SK-N-MC (cell line): ENCODE results near the gene STARD13.

ENCODE experiments used
- DNase-seq: peaks from one replicate; pipeline ENCODE4 v3.0.0-alpha.2; 2011; ENCODE audit warnings: low read depth, low spot score
- H3K27ac ChIP-seq: fragments of 200-600 bp; sonication (generic); 2 replicates; pipeline ENCODE4 v1.5.1; 2016; ENCODE audit warnings: mixed run types
- H3K36me3 ChIP-seq: fragments of 200-600 bp; sonication (generic); 2 replicates; pipeline ENCODE4 v1.6.1; 2017; ENCODE audit warnings: antibody characterized with exemption, low read length, mixed read lengths; ENCODE audit not compliant: insufficient read depth
- H3K4me3 ChIP-seq: fragments of 200-600 bp; sonication (generic); 2 replicates; pipeline ENCODE4 v1.5.1; 2016
- H3K9ac ChIP-seq: fragments of 200-600 bp; sonication (generic); 2 replicates; pipeline ENCODE4 v1.8.0; 2017; ENCODE audit warnings: mixed run types, mixed read lengths; ENCODE audit not compliant: insufficient read length
- H3K9me3 ChIP-seq: fragments of 200-600 bp; sonication (generic); 2 replicates; pipeline ENCODE4 v1.6.1; 2017; ENCODE audit warnings: low read depth, mild to moderate bottlenecking, antibody characterized with exemption, low read length, moderate library complexity, mixed read lengths
- EZH2 ChIP-seq: fragments of 200-600 bp; sonication (generic); IDR thresholded peaks from one replicate; pipeline ENCODE4 v1.6.1; 2017; ENCODE audit warnings: antibody characterized with exemption
- FOXP2 ChIP-seq: optimal IDR thresholded peaks from 2 replicates; pipeline ENCODE3; 2011; ENCODE audit warnings: mild to moderate bottlenecking, moderate library complexity; ENCODE audit not compliant: insufficient read depth; ENCODE audit errors: extremely low read length, control extremely low read depth
- POLR2AphosphoS5 ChIP-seq: IDR thresholded peaks from 2 replicates; pipeline ENCODE4 v1.6.1; 2012; ENCODE audit warnings: mild to moderate bottlenecking, low read depth, low read length, borderline replicate concordance

The STARD13 gene

DNA sequence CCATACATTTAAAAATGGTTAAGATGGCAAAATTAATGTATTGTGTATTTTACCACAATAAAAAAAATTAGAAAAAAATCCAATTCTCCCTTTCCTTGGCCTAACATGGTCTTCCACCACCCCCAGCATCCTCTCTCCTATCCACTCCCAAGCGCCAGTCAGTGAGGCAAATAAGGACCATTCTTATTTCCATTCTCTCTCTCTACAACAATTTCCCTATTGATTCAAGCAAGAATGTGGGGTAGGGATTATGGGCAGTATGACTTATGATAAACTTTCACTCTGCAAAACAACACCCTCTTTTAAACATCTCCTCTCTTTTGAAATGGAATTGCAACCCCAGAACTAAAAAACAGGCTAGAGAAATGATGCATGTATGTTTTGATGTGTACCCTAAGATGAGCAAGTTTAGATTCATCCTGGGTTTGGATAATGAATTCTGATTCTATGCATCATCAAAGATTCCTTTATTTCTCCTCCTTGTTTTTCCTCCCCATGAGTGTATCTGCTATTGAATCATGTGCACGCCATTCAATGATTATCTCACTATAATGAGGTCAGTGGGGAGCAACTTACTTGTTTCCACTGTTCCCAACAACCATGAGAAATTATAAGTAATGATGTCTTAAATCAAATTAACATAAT lies 3.5 kb downstream of the STARD13 start:
- DNase-seq = no peak
- Histone ChIP-seq H3K9ac (no peak overlapping the region), H3K27ac (no peak overlapping the region), H3K4me3 (no peak overlapping the region), H3K36me3 (no peaks in the 10 kb centered on the region), H3K9me3 (no peaks in the 10 kb centered on the region)
- no peak for TF ChIP-seq EZH2
- no peak for TF ChIP-seq POLR2AphosphoS5
- no peak for TF ChIP-seq FOXP2

DNA sequence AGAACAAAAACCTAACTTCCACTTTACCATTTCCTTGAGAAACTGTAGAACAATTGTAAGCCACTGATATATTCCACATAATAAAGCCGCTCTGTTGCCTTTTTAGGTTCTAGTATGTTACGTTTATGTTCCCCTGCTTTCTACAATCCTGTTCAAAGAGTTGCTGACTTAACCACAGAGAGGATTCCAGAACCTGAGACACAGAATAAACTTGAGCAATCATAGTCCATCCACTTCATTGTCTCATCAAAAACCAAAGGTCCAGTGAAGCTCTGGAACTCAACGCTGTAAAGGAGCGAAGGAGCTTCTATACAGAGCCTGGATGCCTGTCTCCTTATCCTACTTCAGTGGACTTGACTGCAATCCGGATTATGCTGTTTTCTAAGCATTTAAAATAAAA lies 4.6 kb downstream of the STARD13 start:
- Histone ChIP-seq H3K36me3 (no peaks in the 10 kb centered on the region), H3K9ac (no peak overlapping the region), H3K27ac (0 out of 2 replicates have a peak overlapping the region, but pooled peaks have one; percentile 22), H3K4me3 (no peak overlapping the region), H3K9me3 (no peaks in the 10 kb centered on the region)
- TF ChIP-seq EZH2 (no peak), POLR2AphosphoS5 (no peak)
- no peak for DNase-seq

DNA sequence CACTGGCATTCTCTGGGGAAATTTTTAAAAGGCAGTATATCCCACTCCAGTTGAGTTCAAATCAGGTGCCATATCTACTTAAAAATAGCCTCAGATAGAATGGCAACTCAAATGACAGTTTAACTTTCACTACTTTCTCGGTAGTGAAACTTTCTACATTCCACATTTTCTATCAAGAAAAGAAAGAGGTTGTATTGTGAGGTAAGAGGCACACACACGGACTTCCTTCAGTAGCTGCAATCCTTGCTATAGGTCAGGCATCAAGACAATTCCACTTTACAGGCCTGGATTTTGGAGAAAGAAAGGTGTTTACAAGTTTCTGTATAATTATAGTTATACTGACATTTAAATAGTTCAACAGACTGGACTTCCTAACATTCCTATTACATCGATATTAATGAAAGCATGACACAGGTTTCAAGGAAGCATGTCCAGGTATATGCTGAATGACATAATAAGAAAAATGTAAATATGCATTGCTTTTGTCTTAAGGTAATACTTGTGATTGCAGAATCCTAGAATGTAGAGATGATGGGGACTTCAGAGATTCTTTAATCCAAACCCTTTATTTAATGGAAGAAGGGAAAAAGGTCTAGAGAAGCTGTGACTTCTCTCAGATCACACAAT lies 5.2 kb downstream of the STARD13 start:
- Histone ChIP-seq H3K4me3 (0 out of 2 replicates have a peak overlapping the region, but pooled peaks have one; percentile 6), H3K9me3 (no peaks in the 10 kb centered on the region), H3K9ac (no peak overlapping the region), H3K27ac (peak overlapping the region; percentile 98; the same call in 1 of the 2 replicates), H3K36me3 (no peaks in the 10 kb centered on the region; the same call in 1 of the 2 replicates)
- TF ChIP-seq FOXP2 (no peak), POLR2AphosphoS5 (no peak), EZH2 (no peak)
- DNase-seq = no peak

DNA sequence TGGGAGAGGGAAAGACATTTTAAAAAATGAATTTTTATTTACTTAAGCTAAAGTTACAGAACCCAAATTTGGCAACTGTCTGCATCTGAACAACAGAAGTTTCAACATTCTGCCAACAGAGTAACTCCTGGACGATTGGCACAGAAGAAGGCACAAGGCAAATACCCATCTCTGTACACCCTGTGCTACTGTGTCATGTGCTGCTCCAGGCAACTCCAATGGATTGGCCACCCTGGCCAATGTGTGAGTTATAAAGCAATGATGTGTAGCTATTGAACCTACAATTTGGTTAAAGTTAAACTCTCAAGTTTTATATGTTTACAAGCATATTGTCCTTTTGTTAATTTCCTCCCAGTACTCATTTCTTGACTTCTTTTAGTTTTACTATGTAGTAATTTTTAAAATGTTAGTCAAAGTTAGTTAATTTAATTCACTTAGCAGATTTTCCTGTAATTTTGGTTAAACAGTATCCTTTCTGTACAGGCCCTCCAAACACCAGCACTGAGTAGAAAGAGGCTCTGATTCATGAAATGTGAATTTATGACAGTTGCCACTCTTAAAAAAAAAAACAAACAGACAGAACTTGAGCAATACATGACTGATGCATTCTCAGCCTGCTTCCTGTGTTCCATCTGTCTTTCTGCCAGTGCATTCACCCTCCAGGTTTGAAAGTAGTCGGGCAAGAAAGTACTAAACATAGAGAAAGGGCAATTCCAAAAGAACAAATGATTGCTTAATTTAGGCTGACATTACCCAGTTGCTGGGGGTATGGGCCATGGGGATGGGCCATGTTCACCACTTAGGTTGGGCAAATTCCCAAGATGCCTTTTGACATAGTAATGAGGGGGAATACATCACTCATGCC lies 5.9 kb downstream of the STARD13 start:
- no peak for TF ChIP-seq POLR2AphosphoS5
- no peak for TF ChIP-seq FOXP2
- no peak for TF ChIP-seq EZH2
- no peaks in the 10 kb centered on the region for H3K9me3 ChIP-seq
- H3K36me3 ChIP-seq = no peaks in the 10 kb centered on the region; the same call in 1 of the 2 replicates
- 0 out of 2 replicates have a peak overlapping the region, but pooled peaks have one; percentile 6 for H3K4me3 ChIP-seq
- no peak for DNase-seq
- H3K27ac ChIP-seq = peak overlapping the region; percentile 98
- H3K9ac ChIP-seq = no peak overlapping the region

GRCh38 chr13:33278913-33279312 lies 6.6 kb downstream of the STARD13 start:
- Histone ChIP-seq H3K9me3 (no peaks in the 10 kb centered on the region), H3K27ac (peak overlapping the region; percentile 98), H3K4me3 (no peak overlapping the region), H3K36me3 (no peaks in the 10 kb centered on the region; the same call in 1 of the 2 replicates), H3K9ac (no peak overlapping the region)
- TF ChIP-seq POLR2AphosphoS5 (no peak), EZH2 (no peak), FOXP2 (no peak)
- DNase-seq = no peak

DNA sequence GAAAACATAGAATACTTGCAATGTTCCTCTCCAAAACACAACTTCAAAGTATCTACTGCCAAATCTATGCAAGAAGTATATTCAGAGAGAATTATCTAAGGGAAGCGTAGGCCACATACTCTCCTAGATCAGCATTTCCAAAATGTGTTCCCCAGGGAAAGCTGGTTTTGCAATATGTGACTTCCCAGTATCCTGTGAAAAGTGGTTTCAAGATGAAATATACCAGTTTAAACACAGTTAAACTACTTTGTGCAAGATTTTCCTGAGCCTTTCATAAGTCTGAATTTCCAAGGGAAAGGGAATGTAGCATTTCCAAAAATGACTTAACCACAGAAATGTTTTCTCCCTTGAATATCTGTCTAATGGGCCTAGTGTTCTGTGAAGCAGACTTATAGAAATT lies 7.6 kb downstream of the STARD13 start:
- TF ChIP-seq POLR2AphosphoS5 = no peak
- DNase-seq = no peak
- no peaks in the 10 kb centered on the region; the same call in 1 of the 2 replicates for H3K36me3 ChIP-seq
- peak overlapping the region; percentile 98 for H3K27ac ChIP-seq
- H3K9me3 ChIP-seq = no peaks in the 10 kb centered on the region
- H3K9ac ChIP-seq = no peak overlapping the region
- peak overlapping the region; percentile 74 for H3K4me3 ChIP-seq

DNA sequence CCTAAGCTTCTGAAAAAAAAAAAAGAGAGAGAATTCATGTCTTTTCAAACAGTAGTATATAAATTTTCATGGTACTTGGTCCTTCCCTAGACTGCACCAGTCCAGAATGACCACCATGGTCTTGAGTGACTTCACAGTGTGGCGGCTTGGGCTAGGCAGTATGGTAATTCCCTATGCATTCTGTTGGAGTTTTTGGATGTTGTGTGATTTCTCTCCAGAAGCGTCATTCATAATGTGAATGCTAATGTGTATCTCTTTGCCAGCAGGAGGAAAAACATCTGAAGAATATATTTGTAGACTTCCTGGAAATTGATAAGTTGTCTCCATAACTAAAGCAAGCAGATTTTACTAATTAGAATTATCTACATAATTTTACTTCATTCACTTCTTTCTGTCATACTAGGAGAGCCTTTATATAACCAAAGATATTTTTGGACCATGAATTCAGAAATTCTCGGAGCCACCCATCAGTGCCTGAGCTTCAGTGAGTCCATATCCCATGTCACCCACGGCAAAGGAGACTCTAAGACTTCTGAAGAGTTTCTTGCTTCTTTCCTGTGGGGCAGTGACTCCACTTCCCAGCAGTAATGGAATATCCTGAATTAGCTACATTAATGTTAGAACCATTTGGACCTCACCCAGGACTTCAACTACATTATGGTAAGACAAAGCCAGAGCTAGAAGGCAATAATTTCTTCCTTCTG lies 8.4 kb downstream of the STARD13 start:
- TF ChIP-seq POLR2AphosphoS5 = no peak
- no peak for TF ChIP-seq FOXP2
- TF ChIP-seq EZH2 = no peak
- peak overlapping the region; percentile 98 for H3K27ac ChIP-seq
- peak overlapping the region; percentile 62 for H3K9ac ChIP-seq
- peak overlapping the region; percentile 74 for H3K4me3 ChIP-seq
- H3K36me3 ChIP-seq = no peaks in the 10 kb centered on the region; the same call in 1 of the 2 replicates
- H3K9me3 ChIP-seq = no peaks in the 10 kb centered on the region
- no peak for DNase-seq

GRCh38 chr13:33276570-33276969 lies 9.0 kb downstream of the STARD13 start:
- Histone ChIP-seq H3K9me3 (no peaks in the 10 kb centered on the region), H3K9ac (peak overlapping the region; percentile 62), H3K27ac (peak overlapping the region; percentile 98), H3K4me3 (peak overlapping the region; percentile 74), H3K36me3 (no peaks in the 10 kb centered on the region; the same call in 1 of the 2 replicates)
- no peak for DNase-seq
- TF ChIP-seq EZH2 (no peak), POLR2AphosphoS5 (no peak; the same call in 1 of the 2 replicates), FOXP2 (no peak)
